Umbilical cord (tissue), 2 donors: Measurements from ENCODE around the gene NCAN. TPM values are rescaled to one million over a fixed set of nuclear protein-coding genes. Genes with fewer than 3 reads are reported as not detected.
A peak's percentile ranks its signal among the peaks of the same experiment; 100 is the strongest.
"Not testable (repeated sequence)": the region's sequence is repeated elsewhere in the genome, so short reads cannot be mapped to it uniquely, and the experiment has no call there.

ENCODE experiments used
- DNase-seq: peaks from one replicate; pipeline ENCODE4 v3.0.0-alpha.2; 2015; ENCODE audit warnings: low spot score
- total RNA-seq: library from RNA; depleted of rRNA; stranded (reverse); fragments of >200 nt; gene quantifications from one replicate; pipeline ENCODE4 v1.2.3, GENCODE V29; 2014; ENCODE audit warnings: low replicate concordance; ENCODE audit not compliant: insufficient read depth

Gene NCAN
- total RNA-seq, 1 donor from 2014 or later, result 0.72 TPM

GRCh38 chr19:19192910-19193423 is 18.8 kb upstream of the NCAN start:
- no peak for DNase-seq

DNA sequence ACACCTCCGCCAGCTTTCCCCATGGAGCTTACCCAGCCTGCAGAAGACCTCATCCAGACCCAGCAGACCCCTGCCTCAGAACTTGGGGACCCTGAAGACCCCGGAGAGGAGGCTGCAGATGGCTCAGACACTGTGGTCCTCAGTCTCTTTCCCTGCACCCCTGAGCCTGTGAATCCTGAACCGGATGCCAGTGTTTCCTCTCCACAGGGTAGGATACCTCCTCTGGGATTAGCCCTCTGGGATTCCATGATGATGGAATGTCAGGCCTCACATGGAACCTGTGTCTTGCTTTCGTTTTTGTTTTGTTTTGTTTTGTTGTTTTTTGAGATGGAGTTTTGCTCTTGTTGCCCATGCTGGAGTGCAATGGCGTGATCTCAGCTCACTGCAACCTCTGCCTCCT is 17.8 kb upstream of the NCAN start:
- DNase-seq, result no peak

DNA sequence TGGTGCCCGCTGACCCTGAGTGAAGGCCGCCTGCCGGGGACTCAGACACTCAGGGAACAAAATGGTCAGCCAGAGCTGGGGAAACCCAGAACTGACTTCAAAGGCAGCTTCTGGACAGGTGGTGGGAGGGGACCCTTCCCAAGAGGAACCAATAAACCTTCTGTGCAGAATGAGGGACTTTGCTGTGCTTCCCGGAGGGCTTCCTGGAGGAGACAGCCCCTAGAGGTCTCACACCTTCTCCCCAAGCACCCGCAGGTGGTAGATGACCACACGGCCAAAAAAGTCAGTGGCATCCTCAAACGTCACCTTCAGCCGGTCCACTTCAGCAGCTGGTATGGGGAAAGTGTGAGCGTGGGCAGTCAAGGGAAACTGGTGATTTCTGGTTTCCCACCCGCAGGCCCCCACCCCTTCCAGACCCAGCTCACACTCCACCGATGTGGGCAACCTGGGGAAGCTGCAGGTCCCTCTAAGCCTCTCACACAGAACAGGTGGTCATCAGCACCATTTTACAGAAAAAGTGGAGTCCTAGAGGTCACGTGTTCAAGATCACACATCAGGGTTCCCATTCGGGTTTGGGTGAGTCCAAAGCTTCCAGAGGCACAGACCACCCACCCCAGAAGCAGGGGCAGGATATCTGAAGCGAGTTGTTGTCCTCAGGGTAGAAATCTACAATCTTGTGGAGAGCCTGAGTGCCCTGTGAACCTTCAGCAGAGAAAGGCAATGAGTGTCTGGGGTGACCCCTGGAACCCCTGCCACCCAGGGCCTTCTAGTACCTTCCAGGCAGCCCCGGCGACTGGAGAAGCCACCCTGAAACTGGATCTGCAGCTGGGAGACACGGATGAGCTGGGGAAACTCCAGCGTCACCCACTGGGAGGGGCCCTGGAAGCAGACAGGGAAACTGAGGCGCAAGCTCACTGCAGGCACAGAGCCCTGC is 9.8 kb upstream of the NCAN start:
- no peak for DNase-seq

DNA sequence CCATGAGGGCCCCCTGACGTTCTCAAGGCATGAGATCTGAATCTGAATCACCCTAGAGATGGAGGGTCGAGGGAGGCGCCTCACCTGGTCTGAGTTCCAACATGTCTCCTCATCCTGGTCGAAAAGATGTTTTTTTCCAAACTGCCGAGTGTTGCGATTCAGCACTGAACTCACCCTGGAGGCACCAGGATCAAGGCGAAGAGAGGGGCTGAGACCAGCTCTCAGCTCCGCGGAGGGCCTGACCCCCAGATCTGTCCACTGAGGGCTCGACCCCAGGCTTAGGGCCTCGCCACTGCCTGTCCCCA is 9.1 kb upstream of the NCAN start:
- DNase-seq, result peak; percentile 9

DNA sequence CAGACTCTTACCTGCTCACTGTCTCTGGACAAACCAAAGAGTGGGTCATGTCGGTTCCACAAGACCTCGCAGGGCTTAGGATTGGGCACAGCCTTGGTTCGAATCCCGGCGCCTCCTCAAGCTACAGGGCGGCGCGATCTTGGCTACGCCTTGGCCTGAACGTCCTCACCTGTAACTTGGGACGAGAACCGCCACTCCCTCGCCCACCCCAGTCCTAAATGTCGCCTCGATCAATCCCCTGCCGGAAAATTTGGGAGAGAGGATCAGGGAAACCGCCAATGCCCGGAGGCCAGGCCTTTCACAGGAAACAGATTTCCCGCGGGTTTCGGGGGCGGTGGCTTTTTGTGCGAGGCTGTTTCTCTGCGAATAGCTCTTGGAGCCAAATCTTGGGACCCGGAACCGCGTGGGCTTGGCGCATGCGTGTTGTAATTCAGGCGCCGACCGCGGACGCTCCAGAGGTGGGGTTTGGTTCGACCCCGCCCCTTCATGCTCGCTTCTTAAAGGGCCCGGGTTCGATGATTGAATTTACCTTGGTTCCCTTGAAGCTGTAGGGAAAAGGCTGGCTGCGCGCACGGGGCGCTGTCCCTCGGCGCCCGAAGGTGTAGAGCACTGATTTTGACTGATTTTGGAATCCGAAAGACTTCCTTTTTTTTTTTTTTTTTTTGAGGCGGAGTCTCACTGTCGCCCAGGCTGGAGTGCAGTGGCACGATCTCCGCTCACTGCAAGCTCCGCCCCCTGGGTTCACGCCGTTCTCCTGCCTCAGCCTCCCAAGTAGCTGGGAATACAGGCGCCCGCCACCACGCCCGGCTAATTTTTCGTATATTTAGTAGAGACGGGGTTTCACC is 8.5 kb upstream of the NCAN start, which contains the start of gene NR2C2AP:
TSS of gene NR2C2AP (minus strand) at position 403 of the 845 bp plus-strand sequence. CDS start at position 49, 354 bp downstream.
- peak; percentile 93 for DNase-seq

GRCh38 chr19:19204181-19204580 is 7.6 kb upstream of the NCAN start:
- no peak for DNase-seq

- no peak for DNase-seq
Observed at GRCh38 chr19:19205416-19206410, 6.0 kb upstream of the NCAN start.

GRCh38 chr19:19206938-19207337 is 4.8 kb upstream of the NCAN start:
- DNase-seq, result no peak

GRCh38 chr19:19207637-19208572 is 3.9 kb upstream of the NCAN start:
- DNase-seq, result no peak

DNA sequence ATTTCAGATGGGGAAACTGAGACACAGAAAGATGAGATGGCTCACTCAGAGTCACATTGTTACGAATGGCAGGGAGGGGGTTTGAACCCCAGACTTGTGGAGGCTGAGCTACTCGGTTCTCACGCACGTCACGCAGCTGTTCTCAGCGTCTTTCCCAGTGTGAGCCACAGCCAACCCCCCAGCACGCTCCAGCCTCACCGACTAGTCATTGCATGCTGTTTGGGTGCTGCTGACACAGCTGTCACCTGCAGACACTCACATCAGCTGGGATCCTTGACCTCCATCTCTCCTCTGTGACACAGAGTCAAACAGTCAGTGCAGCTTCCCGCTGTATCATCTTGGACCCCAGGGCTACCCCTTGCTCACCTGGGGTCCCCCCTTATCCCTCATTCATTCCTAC is 2.4 kb upstream of the NCAN start:
- no peak for DNase-seq

DNA sequence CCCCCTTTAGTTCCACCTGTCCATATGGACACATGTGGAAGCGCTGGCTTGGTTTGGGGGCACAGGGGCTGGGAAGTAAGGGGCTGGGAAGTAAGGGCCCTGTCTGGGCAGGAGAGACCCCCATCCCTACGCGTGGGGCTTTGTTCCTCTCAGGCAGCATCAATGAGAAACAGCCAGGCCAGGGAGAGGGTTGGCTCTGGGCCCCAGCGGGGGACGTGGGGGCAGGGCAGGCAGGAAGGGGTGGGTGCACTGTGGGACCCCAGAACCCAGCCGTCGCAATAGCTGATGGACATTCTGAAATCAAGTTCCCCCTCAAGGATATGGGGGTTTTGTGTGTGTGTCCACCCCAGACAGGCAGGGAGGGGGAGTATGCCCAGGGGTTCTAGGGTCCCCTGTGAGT is 1.2 kb downstream of the NCAN start:
- no peak for DNase-seq

DNA sequence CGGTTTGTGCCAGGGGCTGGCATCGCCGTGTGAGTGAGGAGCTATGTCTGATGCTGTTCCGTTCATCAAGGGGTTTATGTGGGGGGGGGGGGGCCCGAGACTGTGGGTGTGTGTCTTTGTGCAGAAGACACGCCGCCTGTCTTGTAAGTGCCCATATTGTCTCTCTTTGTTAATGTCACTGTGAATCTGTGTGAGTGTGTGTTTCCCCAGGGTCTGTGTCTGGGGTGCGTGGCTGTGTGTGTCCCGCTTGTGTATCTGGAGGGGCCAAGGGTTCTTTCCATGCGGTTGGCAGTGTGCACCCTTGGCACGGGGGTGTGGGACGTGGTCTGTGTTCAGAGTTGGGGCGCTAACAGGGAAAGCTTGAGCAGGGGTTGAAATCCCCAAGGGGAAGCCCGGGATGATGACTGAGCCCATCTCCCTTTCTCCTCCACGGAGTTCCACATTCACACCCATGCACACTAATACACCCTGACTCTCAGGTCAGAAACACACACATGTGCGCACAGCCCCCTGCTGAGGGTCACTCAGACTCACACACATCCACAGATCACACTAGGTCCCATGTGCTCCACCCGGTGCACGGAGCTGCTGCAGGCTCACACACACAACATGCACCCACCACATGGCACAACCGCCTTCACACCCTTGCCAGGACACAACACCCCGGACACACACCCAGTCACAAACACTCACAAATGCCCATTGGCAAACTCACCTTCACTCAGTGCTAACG is 1.8 kb downstream of the NCAN start:
- no peak for DNase-seq

DNA sequence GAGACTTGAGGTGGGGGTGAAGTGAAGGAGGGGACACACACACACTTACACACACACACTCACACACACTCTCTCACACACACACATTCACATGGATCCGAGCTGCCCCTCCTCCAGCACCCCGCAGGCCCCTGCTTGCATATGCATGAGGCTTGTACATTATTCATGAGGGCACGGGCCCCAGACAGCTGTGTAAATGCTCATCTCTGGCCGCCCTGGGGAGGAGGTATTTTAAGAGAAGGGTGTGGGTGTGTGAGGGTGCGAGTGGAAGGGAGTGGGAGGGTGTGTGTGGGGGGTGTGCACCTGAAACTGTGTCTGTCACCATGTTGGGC is 2.4 kb downstream of the NCAN start:
- no peak for DNase-seq

- peak; percentile 44 for DNase-seq
Observed at GRCh38 chr19:19214892-19215291, 3.1 kb downstream of the NCAN start.

GRCh38 chr19:19215792-19216191 is 4.0 kb downstream of the NCAN start:
- DNase-seq, result no peak

GRCh38 chr19:19217099-19217498 is 5.3 kb downstream of the NCAN start:
- DNase-seq, result no peak

GRCh38 chr19:19218911-19219310 is 7.2 kb downstream of the NCAN start:
- DNase-seq, result no peak

GRCh38 chr19:19221000-19221399 is 9.2 kb downstream of the NCAN start:
- not testable (repeated sequence) for DNase-seq

DNA sequence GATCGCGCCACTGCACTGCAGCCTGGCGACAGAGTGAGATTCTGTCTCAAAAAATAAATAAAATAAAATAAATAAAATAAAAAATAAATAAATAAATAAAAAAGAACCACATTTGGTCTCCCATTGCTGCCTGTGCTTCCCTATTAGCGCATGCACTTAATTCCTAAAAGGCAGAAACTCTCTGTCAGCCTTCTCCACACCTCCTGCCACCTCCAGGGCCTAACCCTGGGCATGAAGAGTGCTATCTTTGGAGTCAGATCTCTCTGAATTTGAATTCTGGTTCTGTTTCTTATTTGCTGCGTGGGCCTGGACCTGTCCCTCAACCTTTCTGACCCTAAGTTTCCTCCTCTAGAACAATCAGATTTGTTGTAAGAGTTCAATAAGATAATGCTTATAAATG is 11.3 kb downstream of the NCAN start:
- DNase-seq, result no peak

- DNase-seq, result no peak
Observed at GRCh38 chr19:19223636-19224035, 11.9 kb downstream of the NCAN start.
